Smooth muscle cell of the pulmonary artery (primary cell): ENCODE results near the gene PRKN. TPM values are rescaled to one million over a fixed set of nuclear protein-coding genes. Genes with fewer than 3 reads are reported as not detected.

ENCODE experiments used
- total RNA-seq: library from RNA; depleted of rRNA; stranded (reverse); fragments of >200 nt; gene quantifications from 2 replicates; pipeline ENCODE4 v1.2.3, GENCODE V29; 2014

PRKN gene
- 1.1 and 3.0 TPM in 2 replicates for total RNA-seq

DNA sequence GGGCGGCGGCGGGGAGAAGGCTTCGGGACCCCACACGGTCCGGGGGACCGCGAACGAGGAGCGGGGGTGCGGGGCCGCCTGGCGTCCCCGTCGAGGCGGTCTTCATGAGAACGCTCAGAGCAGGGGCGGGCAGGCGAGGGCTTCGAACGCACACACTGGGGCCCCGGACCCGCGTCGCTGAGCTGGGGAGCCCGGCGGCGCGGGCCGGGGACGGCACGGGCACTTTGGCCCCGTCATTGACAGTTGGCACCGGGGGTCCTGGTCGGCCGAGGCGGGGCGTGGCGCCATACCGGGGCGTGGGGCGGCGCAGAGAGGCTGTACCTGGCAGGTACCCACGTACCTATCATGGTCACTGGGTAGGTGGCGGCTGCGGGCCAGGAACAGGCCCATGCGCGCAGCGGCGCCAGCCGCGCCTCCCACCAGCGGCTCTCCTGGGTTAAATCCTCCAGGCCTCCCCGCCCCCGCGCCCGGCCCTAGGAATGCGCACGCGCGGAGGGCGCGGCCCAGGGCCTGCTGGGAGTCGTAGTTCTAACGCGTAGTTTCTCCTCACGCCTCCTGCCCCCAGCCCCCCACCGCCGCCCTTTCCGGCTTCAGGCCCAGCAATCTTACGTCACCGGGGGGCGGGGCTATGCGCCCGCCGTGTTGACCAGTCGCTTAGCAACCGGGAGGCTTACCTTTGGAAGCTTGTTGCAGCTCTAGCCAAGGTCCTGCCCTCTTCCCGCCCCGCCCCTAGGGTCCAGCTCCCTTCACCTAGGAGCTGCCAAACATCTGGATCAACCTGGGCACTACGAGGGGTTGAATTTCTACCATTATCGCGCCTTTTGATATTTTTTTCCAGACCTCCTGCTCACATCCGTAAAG, at the start of gene PRKN, which contains the start of gene PACRG:
Gene PRKN, minus strand, starts transcription at position 445 of the 861 bp plus-strand sequence.
Gene PACRG, plus strand, starts transcription at position 653 of the 861 bp plus-strand sequence.

Other genes starting within 250 kb of the PRKN start
- gene PACRG, start 208 bp upstream of the PRKN start, total RNA-seq = 0.20 TPM in 1 of 2 replicates, not detected in the other